GM12875 (cell line): ENCODE results near the gene CCDC107.

Experiments
- H3K4me3 ChIP-seq: one replicate; pipeline ENCODE4 v1.5.1; 2011; ENCODE audit warnings: low read depth, low read length, control low read depth
- CTCF ChIP-seq: IDR thresholded peaks from 2 replicates; pipeline ENCODE4 v1.5.1; 2011; ENCODE audit warnings: low read depth, mild to moderate bottlenecking, control low read depth, inconsistent platforms, low read length, moderate library complexity, borderline replicate concordance; ENCODE audit not compliant: insufficient read depth

Gene CCDC107

DNA sequence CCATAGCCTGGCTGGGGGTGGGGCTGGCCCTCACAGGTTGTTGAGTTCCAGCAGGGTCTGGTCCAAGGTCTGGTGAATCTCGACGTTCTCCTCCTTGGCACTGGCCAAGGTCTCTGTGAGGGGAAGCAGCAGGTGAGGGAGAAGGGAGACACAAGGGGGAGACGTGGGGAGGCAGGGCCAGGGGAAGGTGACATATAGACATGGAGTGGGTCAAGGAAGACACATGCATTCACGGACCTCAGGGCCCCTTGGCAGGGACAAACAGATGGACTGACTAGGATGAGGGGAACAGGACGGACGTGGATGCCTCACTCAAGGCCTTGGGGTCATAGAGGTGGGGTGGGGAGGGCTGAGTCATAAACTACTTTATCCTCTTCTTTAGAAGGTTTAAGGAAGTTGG, 24.0 kb downstream of the CCDC107 start:
- TF ChIP-seq CTCF = no peak
- H3K4me3 ChIP-seq = no peak overlapping the region

GRCh38 chr9:35682520-35683315, 24.6 kb downstream of the CCDC107 start:
- TF ChIP-seq CTCF = no peak
- no peak overlapping the region for H3K4me3 ChIP-seq

GRCh38 chr9:35683323-35683722, 25.2 kb downstream of the CCDC107 start:
- H3K4me3 ChIP-seq = no peak overlapping the region
- TF ChIP-seq CTCF = no peak

DNA sequence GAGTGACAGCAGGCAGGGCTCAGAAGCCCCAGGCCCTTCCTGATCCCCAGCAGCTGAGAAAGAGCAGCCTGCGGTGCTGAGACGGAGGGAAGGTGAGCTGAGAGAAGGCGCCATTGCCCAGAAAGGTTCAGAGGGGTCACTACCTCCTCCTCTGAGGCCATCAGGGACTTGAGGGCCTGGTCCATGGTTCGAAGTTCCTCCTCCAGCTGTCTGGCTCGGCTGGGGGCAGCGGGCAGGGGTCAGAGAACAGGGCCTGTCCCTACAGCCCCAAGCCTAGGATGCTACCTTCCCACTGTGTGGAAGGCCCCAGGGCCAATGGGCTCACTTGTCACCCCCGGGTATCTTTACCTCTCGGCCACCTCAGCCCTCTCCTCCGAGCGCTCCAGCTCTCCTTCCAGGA, 26.8 kb downstream of the CCDC107 start:
- TF ChIP-seq CTCF = no peak
- no peak overlapping the region for H3K4me3 ChIP-seq

DNA sequence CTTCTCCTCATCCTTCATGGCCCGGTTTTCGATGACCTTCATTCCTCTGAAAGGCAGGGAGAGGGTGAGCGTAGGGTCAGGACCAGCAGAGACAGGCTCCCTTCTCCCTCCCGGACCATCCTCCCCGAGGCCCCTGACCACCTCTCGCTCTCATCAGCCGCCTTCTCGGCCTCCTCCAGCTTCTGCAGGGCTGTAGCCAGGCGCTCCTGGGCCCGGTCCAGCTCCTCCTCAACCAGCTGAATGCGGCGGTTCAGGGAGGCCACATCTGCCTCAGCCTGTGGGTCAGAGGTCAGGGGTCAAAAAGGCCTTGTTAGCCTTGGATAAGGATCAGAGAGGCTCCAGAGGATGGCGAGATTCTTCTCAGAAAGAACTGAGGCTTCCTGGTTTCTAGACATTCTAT, 27.4 kb downstream of the CCDC107 start:
- no peak overlapping the region for H3K4me3 ChIP-seq
- TF ChIP-seq CTCF = no peak

GRCh38 chr9:35686222-35687203, 28.4 kb downstream of the CCDC107 start:
- no peak for TF ChIP-seq CTCF
- no peak overlapping the region for H3K4me3 ChIP-seq
